Epithelial cell of esophagus (primary cell): ENCODE measurements around the gene ACSL5.

Experiments
- DNase-seq: peaks from one replicate; pipeline ENCODE4 v3.0.0; 2010; ENCODE audit warnings: low read depth
- H3K4me3 ChIP-seq: 2 replicates; pipeline ENCODE4 v1.5.1; 2011; ENCODE audit warnings: mild to moderate bottlenecking, low read length, control low read depth
- CTCF ChIP-seq: IDR thresholded peaks from 2 replicates; pipeline ENCODE4 v1.5.1; 2011; ENCODE audit warnings: low read depth, mild to moderate bottlenecking, low read length, control low read depth, inconsistent platforms; ENCODE audit not compliant: insufficient read depth; ENCODE audit errors: missing control alignments

Gene ACSL5

GRCh38 chr10:112409299-112409698 is 35.4 kb downstream of the ACSL5 start:
- no peak for TF ChIP-seq CTCF
- no peak overlapping the region for H3K4me3 ChIP-seq
- no peak for DNase-seq

GRCh38 chr10:112409755-112410154 is 35.8 kb downstream of the ACSL5 start:
- no peak for DNase-seq
- no peak for TF ChIP-seq CTCF
- H3K4me3 ChIP-seq, result no peak overlapping the region

GRCh38 chr10:112412696-112413095 is 38.8 kb downstream of the ACSL5 start:
- TF ChIP-seq CTCF, result no peak
- H3K4me3 ChIP-seq, result no peak overlapping the region
- DNase-seq, result no peak

- TF ChIP-seq CTCF, result no peak
- H3K4me3 ChIP-seq, result no peak overlapping the region
- no peak for DNase-seq
Observed at GRCh38 chr10:112421731-112422130, 47.8 kb downstream of the ACSL5 start.

GRCh38 chr10:112424651-112425050 is 50.7 kb downstream of the ACSL5 start:
- DNase-seq, result no peak
- no peak for TF ChIP-seq CTCF
- H3K4me3 ChIP-seq, result no peak overlapping the region

GRCh38 chr10:112426111-112426510 is 52.2 kb downstream of the ACSL5 start:
- no peak for TF ChIP-seq CTCF
- H3K4me3 ChIP-seq, result no peak overlapping the region
- no peak for DNase-seq

GRCh38 chr10:112429147-112429546 is 55.2 kb downstream of the ACSL5 start:
- DNase-seq, result no peak
- no peak for TF ChIP-seq CTCF
- H3K4me3 ChIP-seq, result no peak overlapping the region
